ENCODE results near the gene HDAC8.
"Not testable (repeated sequence)": the region's sequence is repeated elsewhere in the genome, so short reads cannot be mapped to it uniquely, and the experiment has no call there.

The HDAC8 gene

DNA sequence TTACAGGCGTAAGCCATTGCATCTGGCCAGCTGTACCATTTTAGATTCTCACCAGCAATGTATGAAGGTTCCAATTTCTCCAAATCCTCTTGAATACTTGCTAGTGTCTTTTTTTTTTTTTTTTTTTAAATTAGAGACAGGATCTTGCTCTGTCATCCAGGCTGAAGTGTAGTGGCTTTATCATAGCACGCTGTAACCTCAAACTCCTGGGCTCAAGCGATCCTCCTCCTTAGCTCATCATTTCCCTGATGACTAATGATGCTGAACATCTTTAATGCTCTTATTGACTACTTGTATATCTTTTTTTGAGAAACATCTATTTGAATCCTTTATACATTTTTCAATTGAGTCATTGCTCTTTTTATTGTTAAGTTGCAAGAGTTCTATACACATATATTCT is 40.3 kb downstream of the HDAC8 start:
- peak; percentile 40 for DNase-seq (ENCODE audit: low read depth)

- DNase-seq (ENCODE audit: low read depth) = no peak
Measured at GRCh38 chrX:72526534-72527508, 45.8 kb downstream of the HDAC8 start.

GRCh38 chrX:72498782-72499181 is 73.9 kb downstream of the HDAC8 start:
- no peak for DNase-seq (ENCODE audit: low read depth)

DNA sequence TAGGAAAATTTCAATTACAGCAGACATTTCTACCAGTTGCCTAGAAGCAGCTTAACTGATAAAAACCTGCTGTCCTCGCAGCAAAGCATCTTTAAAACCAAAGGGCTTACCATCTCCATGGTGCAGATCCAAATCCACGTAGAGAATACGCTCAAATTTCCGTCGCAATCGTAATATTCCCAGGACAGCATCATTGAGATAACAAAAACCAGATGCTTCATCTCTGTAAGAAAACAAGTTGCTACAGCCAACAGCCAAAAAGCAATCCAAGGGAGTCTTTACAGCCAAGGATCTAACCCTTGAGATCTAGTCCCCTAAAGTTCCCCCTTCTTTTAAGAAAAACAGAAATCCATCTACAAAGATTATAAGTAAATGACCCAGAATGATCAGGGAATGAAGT is 77.6 kb downstream of the HDAC8 start:
- no peak for DNase-seq (ENCODE audit: low read depth)

DNA sequence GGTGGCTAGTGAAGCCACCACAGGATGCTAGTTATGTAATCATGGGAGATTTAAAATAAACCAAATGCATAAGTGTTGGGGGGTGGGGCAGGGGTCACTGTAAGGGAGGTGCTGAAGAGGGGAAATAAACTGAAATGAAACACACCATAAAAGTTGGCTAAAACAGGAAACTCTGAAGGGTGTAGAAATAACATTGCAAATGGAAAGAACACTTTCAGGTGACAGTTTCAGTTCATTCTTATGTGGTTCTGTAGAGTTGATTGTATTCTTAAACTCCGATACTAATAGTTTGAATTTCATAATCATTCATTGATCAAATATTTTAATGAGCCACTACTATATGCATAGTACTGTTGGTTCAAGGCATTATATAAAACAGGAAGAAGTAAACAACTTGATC is 80.1 kb downstream of the HDAC8 start:
- no peak for DNase-seq (ENCODE audit: low read depth)

DNA sequence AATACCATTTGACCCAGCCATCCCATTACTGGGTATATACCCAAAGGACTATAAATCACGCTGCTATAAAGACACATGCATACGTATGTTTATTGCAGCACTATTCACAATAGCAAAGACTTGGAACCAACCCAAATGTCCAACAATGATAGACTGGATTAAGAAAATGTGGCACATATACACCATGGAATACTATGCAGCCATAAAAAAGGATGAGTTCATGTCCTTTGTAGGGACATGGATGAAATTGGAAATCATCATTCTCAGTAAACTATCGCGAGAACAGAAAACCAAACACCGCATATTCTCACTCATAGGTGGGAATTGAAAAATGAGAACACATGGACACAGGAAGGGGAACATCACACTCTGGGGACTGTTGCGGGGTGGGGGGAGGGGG is 82.4 kb downstream of the HDAC8 start:
- DNase-seq (ENCODE audit: low read depth) = not testable (repeated sequence)

DNA sequence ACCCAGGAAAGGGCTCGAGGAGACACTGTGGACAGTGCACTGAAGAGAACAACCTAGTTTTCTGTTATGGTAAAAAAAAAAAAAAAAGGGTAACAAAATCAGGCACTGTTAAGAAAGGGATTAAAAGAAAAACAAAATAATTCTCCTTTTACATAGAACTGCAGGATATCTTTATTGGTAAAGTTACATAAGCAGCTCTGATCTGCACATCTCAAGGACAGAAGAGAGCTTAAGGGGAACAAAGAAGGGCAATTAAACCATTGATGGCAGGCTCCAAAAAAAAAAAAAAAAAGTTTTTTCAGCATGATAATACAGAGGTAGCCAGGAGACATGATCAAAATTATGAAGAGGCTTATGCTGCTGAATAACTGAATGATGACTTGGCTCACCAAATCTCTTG is 85.0 kb downstream of the HDAC8 start:
- DNase-seq (ENCODE audit: low read depth) = no peak

DNA sequence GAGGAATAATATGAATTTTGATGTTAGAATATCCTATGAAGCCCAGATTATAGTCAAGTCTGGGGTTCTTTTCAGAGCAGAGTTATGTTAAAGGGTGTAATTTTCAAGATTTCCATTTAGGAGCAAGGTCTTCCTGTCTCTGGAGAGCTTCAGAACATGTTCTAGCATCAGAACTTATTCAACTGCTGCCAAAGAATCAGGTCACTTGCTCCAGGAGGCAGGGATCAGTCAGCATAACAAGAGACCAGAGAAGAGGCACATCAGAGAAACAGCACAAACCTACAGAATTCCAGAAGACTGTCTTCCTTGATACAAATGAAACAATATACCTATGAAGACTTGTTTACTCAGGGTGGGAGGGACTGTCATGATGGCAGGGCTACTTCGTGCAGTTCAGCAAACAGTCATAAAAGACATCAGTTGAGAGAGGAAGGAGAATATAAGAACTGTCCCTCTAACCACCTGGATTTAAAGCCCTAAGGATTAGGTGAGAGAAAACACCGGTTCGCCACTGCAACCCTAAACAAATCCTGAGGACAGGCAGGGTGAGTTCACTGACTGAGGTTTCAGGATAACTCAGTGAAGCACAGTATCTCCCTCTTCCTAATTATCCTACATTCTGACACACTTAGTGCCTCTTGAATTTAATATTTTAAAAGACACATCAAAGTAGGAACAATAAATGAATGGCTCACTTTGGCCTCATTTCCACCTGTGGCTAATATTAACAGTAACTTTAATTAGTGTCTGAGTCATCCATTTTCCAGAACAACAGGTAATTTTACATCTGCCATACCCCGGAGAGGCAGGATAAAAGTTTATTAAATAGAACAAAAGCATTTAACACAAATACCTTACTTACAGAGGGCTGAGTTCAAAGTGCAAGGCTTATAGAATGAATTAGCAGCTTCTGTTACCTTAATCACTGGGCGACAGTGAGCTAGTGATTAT is 93.0 kb downstream of the HDAC8 start:
- DNase-seq (ENCODE audit: low read depth) = no peak

DNA sequence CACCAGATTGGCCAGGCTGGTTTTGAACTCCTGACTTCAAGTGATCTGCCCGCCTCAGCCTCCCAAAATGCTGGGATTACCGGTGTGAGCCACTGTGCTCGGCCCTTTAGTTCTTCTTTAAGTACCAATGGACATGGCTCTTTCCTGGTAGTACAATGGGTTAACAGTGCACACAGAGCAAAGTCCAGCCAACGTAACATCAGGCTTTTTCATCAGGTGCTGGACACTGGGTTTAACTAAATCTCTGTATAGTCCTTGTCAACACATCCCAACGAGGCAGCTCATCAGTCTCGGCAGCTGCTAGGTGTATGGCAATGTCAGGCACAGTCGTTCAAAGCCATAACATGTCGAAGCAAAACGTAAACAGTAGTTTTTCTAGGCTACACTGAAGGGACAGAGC is 93.8 kb downstream of the HDAC8 start:
- DNase-seq (ENCODE audit: low read depth) = no peak

DNA sequence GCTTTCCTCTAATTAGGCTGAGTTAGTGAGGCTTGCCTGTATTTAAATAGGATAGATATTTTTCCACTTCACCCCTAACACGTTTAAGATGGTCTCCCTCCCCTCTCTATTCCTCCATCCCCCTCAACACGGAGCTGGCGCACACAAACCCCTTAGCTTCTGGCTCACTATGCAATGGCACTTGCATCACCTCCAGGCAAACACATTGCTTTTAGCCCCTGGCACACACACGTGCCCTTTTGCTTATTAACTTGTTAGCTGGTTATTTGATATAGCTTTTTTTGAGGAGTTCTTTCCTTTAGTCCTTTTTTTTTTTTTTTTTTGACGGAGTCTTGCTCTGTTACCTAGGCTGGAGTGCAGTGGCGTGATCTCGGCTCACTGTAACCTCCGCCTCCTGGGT is 94.3 kb downstream of the HDAC8 start:
- no peak for DNase-seq (ENCODE audit: low read depth)

GRCh38 chrX:72477781-72478181 is 94.9 kb downstream of the HDAC8 start:
- DNase-seq (ENCODE audit: low read depth) = peak; percentile 2

- DNase-seq (ENCODE audit: low read depth) = no peak
Measured at GRCh38 chrX:72477376-72477775, 95.3 kb downstream of the HDAC8 start.

DNA sequence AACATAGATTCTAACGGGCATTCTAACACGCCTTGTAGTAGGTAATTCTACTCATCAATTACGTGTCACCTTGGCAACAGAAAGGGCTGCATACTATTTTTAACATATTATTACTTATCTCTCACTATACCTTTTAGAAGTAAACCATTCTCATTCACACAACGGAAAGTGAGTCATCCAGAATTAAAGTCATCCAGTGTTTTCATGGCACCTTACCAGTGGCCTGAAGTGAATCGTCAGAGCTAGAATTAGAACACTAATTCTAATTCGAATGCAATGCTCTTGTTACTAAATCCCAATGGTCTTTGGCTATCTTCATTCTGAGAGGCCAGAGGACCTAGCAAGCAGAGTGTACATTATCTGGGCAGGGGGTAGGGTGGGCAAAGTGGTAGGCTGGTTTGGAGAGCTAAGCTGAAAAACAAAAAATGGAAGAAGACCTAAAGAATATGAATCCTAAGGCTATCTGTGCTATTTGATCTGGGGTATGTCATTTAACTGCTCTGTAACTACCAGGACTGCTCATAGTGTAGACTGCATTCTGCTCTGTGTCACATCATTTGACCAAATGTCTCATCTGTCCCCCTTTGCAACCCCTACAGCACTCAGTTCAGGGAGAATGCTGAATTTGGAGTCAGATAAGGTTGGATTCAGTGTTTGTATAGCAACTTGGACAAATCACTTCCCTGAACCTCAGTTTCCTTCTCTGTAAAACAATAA is 96.5 kb downstream of the HDAC8 start:
- DNase-seq (ENCODE audit: low read depth) = no peak

DNA sequence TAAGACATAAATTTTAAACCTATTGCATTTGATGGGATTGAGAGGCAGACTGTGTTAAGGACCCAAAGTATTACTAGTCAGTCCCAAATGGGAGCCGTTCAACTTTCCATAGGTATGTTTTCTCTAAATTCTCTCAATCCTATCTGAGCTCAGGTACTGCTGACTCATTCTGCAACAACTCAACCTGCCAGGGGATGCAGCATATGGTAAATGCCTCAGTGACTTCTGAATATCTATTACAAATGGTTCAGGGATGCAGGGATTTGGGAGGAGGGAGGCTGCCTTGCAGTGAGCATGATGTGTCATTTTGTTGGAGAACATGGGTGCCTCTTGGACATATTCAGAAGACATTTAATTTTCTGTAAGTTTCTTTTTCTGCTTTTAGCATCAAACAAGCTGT is 97.3 kb downstream of the HDAC8 start:
- no peak for DNase-seq (ENCODE audit: low read depth)

GRCh38 chrX:72470532-72471223 is 102.0 kb downstream of the HDAC8 start:
- no peak for DNase-seq (ENCODE audit: low read depth)

DNA sequence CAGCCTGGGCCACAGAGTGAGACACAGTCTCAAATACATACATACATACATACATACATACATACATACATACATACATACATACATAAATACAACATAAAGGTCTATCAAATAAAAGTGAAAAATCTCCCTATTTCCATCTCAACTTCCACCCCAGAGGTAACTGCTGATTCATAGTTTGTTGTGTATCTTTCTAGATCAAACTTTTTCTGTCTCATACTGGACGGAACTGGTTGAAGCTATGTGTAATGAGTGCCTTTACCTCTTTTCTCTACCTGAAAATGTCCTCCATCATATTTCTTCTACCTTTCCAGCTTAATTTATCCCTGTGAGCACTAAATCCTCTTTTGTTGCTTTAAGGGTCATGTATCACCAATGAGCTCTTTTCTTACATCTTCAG is 102.5 kb downstream of the HDAC8 start:
- no peak for DNase-seq (ENCODE audit: low read depth)

- DNase-seq (ENCODE audit: low read depth) = no peak
Measured at GRCh38 chrX:72468607-72469006, 104.0 kb downstream of the HDAC8 start.

DNA sequence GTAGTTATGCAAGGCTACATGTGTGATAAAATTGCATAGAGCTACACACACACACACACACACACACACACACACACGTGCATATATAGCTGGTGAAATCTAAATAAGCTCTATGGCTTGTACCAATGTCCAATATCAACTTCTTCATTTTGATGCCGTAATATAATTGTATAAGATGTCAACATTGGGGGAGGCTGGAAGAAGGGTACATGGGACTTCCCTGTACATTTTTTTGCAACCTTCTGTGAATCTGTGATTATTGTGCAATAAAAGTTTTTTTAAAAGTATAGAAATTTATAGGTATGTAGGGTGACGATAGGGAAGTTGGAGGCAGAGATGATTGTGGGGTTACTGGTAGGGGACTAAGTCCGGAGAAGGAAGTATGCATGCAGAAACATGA is 105.5 kb downstream of the HDAC8 start:
- DNase-seq (ENCODE audit: low read depth) = no peak

DNA sequence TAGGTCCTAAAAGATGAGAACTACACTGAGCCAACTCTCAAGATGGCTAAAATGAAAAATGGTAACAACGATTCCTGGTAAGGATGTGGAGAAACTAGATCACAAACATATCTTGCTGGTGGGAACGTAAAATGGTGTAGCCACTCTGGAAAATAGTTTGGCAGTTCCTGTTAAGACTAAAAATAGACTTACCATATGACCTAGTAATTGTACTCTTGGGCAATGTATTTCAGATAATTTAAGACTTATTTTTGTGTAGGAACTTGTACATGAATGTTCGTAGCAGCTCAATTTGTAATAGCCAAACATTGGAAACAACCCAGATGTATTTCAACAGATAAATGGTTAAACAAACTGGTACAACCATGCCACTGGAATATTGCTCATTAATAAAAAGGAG is 106.2 kb downstream of the HDAC8 start:
- DNase-seq (ENCODE audit: low read depth) = no peak

GRCh38 chrX:72465889-72466288 is 106.8 kb downstream of the HDAC8 start:
- no peak for DNase-seq (ENCODE audit: low read depth)

DNA sequence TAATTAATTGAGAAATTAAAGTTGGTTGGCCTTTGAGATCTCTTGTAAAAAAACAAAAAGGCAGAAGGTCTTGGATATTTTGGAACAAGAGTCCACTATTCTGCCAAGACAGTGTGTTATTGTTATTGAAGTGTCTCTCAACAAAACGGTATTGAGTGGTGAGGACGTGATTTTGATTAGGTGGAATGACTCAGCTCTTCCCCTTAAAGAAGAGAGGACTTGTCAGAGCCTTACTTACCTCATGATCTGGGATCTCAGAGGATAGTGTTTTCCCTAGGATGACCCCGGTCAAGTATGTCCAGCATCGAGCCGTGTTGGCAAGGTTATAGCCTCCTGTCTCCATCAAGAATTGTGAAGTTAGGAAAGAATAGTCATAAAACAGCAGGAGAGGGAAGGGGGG is 110.9 kb downstream of the HDAC8 start:
- no peak for DNase-seq (ENCODE audit: low read depth)

DNA sequence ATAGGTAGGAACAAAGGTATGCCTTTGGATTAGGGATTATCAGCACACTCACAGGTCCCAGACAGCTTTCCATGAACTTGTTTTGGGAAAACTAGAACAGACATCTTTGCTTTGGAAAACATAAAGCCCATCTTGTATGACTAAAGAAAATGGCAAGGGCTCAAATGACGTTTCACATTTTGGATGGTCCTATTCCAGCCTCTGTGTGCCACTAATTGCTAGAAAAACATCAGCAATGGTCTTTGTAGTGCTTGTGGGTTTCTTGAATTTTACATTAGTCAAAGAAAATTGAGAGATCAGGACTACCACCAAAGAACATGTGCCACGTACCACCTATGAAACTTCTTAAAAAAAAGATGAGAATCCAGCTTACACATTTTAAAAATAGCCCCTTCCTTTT is 111.4 kb downstream of the HDAC8 start:
- no peak for DNase-seq (ENCODE audit: low read depth)

All from EH (cell line).